Heart left ventricle (tissue), 16 donors: ENCODE results near the gene ABCC9. TPM values are rescaled to one million over a fixed set of nuclear protein-coding genes. Genes with fewer than 3 reads are reported as not detected.

Experiments used
- ATAC-seq, 4 donors: fragments of 200-7000 bp; cut with Tn5 transposase; one replicate each; pipeline ENCODE4 v1.9.1; 2020 to 2022; ENCODE audit warnings: moderate library complexity in 4 of 4, mild to moderate bottlenecking in 3 of 4, moderate number of reproducible peaks in 1 of 4
- DNase-seq, 5 donors: peaks; one replicate each; pipeline ENCODE4 v3.0.0-alpha.2; 2020
- H3K27ac ChIP-seq, 12 donors: fragments of 200-600 bp; sonication (generic) in 4 of 12; one replicate each; pipeline versions ENCODE4 v1.5.0 to v1.8.0; 2016 to 2022; ENCODE audit warnings: mild to moderate bottlenecking in 2 of 12
- H3K27me3 ChIP-seq, 9 donors: fragments of 200-600 bp; sonication (generic) in 2 of 9; one replicate each; pipeline versions ENCODE4 v1.5.1 to v1.8.0; 2016 to 2022; ENCODE audit warnings: mild to moderate bottlenecking in 3 of 9
- H3K36me3 ChIP-seq, 9 donors: fragments of 200-600 bp; sonication (generic) in 2 of 9; one replicate each; pipeline versions ENCODE4 v1.5.0 to v1.8.0; 2018 to 2022; ENCODE audit warnings: mild to moderate bottlenecking in 2 of 9
- H3K4me1 ChIP-seq, 12 donors: fragments of 200-600 bp; sonication (generic) in 4 of 12; one replicate each; pipeline versions ENCODE4 v1.5.0 to v1.8.0; 2016 to 2022; ENCODE audit warnings: mild to moderate bottlenecking in 3 of 12
- H3K4me3 ChIP-seq, 12 donors: fragments of 200-600 bp; sonication (generic) in 4 of 12; one replicate each; pipeline versions ENCODE4 v1.5.0 to v1.8.0; 2017 to 2022; ENCODE audit warnings: mild to moderate bottlenecking in 9 of 12, moderate library complexity in 4 of 12
- H3K9me3 ChIP-seq, 12 donors: fragments of 200-600 bp; sonication (generic) in 4 of 12; one replicate each; pipeline versions ENCODE4 v1.5.0 to v1.8.0; 2016 to 2022; ENCODE audit warnings: mild to moderate bottlenecking in 1 of 12
- POLR2A ChIP-seq, 2 donors: fragments of 450-650 bp; IDR thresholded peaks; one replicate each; pipeline ENCODE4 v1.6.1; 2017; ENCODE audit warnings: antibody characterized with exemption in 2 of 2, mild to moderate bottlenecking in 2 of 2, moderate library complexity in 2 of 2
- WGBS, 4 donors: extraction: QIAGEN DNeasy Blood & Tissue Kit in 2 of 4; methylation state at CpG; one replicate each; pipeline versions ENCODE4 v1.1.5 to v1.1.7; 2013 to 2018; 5-methylcytosine and 5-hydroxymethylcytosine counted together
- intact Hi-C, 10 donors: fragments of 100-400 bp; cut with DNase I; formaldehyde crosslinking; loops; one replicate each; pipeline versions ENCODE4 v1.11.1 to v1.14.2; 2022
- polyA plus RNA-seq, 2 donors: library from polyadenylated mRNA; stranded (reverse); fragments of 200-250 nt; gene quantifications; one replicate each; pipeline ENCODE4 v1.2.3, GENCODE V29; 2013
- total RNA-seq, 9 donors: library from RNA; depleted of rRNA in 2 of 9; stranded (reverse); fragments of >200 nt in 2 of 9; fragmentation: NEBNext Ultra II Directional in 3 of 9; extraction: Animal tissue kit (Norgen Biotek cat#: 25700) in 3 of 9; gene quantifications; one replicate each; pipeline versions ENCODE4 v1.1.0 to v1.2.4, GENCODE V29; 2016 to 2023
- TF ChIP-seq, protein P1 (sequence below), 12 donors: fragments of 200-600 bp; sonication (generic) in 4 of 12; IDR thresholded peaks; one replicate each; pipeline versions ENCODE4 v1.5.0 to v1.8.0; 2018 to 2022; ENCODE audit warnings: antibody characterized with exemption in 12 of 12, mild to moderate bottlenecking in 5 of 12
- donor health status: ischemic (EF 13 %, LVEDD 7.1; RV severe dilation, severe dysfunction).
- donor health status: healthy with polysubstance abuse.
- donor health status: DM: no; HTN: yes; CAD: no.
- donor health status: DM: no; HTN: no; CAD: no.
- donor health status: ischemic (EF 25% LVEDD 6.9; RV normal size, moderate dysfunction).
- donor health status: ischemic (EF 25% LVEDD 5.7; RV mildly dilated, moderate dysfunction).
- donor health status: healthy.
- donor health status: DM: yes; HTN: yes; CAD: no.
- donor health status: ischemic (EF 35%, LVEDD 5.7; RV mildly dilated, moderate dysfunction).
- donor health status: nonischemic (EF 11% LVEDD 7.7; RV severe dilation, severe dysfunction).
- donor health status: DM: yes; HTN: yes; CAD: no.
- donor health status: PGD.
- donor health status: ischemic (EF 29% LVEDD 5.4; RV normal size, mild dysfunction).
- donor health status: nonischemic (EF 23%, LVEDD 6.1; RV moderate dilation, normal function).

Gene ABCC9
- total and polyA plus RNA-seq, 11 donors = 14.1 to 103 (median 70.8) TPM

- no peak for DNase-seq
- H3K36me3 ChIP-seq = no peaks in the 10 kb centered on the region
- H3K27ac ChIP-seq = no peak overlapping the region
- WGBS, 4 donors = 84 to 93% (median 90%) methylated on average over 6 of the region's 6 CpGs
- no peaks in the 10 kb centered on the region for H3K9me3 ChIP-seq
- TF ChIP-seq, protein P1, sequence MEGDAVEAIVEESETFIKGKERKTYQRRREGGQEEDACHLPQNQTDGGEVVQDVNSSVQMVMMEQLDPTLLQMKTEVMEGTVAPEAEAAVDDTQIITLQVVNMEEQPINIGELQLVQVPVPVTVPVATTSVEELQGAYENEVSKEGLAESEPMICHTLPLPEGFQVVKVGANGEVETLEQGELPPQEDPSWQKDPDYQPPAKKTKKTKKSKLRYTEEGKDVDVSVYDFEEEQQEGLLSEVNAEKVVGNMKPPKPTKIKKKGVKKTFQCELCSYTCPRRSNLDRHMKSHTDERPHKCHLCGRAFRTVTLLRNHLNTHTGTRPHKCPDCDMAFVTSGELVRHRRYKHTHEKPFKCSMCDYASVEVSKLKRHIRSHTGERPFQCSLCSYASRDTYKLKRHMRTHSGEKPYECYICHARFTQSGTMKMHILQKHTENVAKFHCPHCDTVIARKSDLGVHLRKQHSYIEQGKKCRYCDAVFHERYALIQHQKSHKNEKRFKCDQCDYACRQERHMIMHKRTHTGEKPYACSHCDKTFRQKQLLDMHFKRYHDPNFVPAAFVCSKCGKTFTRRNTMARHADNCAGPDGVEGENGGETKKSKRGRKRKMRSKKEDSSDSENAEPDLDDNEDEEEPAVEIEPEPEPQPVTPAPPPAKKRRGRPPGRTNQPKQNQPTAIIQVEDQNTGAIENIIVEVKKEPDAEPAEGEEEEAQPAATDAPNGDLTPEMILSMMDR (IDR thresholded peaks at IDR 0.05) = no peak
- TF ChIP-seq POLR2A (IDR thresholded peaks at IDR 0.05) = no peak
- peaks cover 0 to 6% (median 0%) of the 10 kb centered on the region in 12 donors for H3K4me1 ChIP-seq
- ATAC-seq = no peak
- H3K27me3 ChIP-seq = no peaks in the 10 kb centered on the region
- intact Hi-C loops = loop anchor here in 3 of 10 donors (2.0 to 5.0 kb wide), 3 partner anchors 45 to 291 kb away; partner anchors contain the start of gene ABCC9 (in 1 of the 3)
- no peak overlapping the region for H3K4me3 ChIP-seq
Measured at GRCh38 chr12:21987755-21988154, 46.5 kb upstream of the ABCC9 start.

DNA sequence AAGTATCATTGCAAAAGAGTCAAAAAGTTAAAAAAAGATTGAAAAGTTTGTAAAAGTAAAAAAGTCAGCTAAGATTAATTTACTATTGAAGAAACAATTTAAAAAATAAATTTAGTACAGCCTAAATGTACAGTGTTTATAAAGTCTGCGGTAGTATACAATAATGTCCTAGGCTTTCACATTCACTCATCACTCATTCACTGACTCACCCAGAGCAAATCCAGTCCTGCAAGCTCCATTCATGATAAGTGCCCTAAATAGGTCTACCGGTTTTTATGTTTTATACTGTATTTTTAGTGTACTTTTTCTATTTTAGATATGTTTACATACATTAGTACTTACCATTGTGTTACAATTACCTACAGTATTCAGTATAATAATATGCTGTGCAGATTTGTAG is 43.9 kb upstream of the ABCC9 start:
- Histone ChIP-seq H3K4me1 (peaks cover 0 to 6% (median 0%) of the 10 kb centered on the region in 12 donors), H3K4me3 (no peak overlapping the region), H3K9me3 (no peaks in the 10 kb centered on the region), H3K36me3 (no peaks in the 10 kb centered on the region), H3K27me3 (no peaks in the 10 kb centered on the region), H3K27ac (no peak overlapping the region)
- no peak for DNase-seq
- intact Hi-C loops = loop anchor here in 1 of 10 donors (5.0 kb wide), 1 partner anchor 43 kb away; the partner anchor contains the start of gene ABCC9
- TF ChIP-seq POLR2A (IDR thresholded peaks at IDR 0.05) = no peak
- no peak for ATAC-seq
- WGBS, 4 donors = 89 to 94% (median 90%) methylated on average over 2 of the region's 2 CpGs

DNA sequence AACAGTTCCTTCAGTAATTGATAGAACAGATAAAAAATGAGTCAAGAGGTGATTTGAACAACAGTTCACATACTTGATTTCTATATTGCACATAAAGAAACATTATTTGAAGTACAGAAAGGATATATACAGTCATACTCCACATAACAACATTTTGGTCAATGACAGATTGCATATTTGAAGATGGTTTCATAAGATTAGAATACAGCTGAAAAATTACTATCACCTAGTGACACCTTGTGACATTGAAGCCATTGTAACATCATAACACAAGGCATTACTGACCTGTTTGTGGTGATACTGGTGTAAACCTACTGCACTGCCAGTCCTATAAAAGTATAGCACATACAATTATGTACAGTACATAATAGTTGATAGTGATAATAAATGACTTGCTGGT is 43.1 kb upstream of the ABCC9 start:
- Histone ChIP-seq H3K27me3 (no peaks in the 10 kb centered on the region), H3K9me3 (no peaks in the 10 kb centered on the region), H3K4me3 (no peak overlapping the region), H3K4me1 (peaks cover 0 to 6% (median 0%) of the 10 kb centered on the region in 12 donors), H3K36me3 (no peaks in the 10 kb centered on the region), H3K27ac (no peak overlapping the region)
- ATAC-seq = no peak
- DNase-seq = no peak
- intact Hi-C loops = no loop called here
- TF ChIP-seq, protein P1 (IDR thresholded peaks at IDR 0.05) = no peak
- TF ChIP-seq POLR2A (IDR thresholded peaks at IDR 0.05) = no peak

DNA sequence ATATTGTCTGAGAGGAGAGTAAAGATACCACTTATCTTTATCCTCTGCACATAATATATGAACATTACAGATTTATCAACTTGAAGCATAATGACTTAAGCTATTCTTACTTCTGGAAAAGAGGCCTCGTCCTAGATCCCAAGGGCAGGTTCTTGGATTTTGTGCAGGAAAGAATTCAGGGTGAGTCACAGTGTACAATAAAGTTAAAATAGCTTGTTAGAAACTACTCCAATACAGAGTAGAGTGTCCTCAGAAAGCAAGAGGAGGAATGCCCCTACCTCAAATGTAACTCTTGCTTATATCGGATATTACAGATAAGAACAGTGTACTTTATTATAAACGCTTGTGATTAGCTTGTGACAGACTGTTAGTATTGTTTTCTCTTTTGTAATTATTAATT is 41.9 kb upstream of the ABCC9 start:
- Histone ChIP-seq H3K9me3 (no peaks in the 10 kb centered on the region), H3K4me1 (peaks cover 0 to 6% (median 0%) of the 10 kb centered on the region in 12 donors), H3K36me3 (no peaks in the 10 kb centered on the region), H3K4me3 (no peak overlapping the region), H3K27me3 (no peaks in the 10 kb centered on the region), H3K27ac (no peak overlapping the region)
- intact Hi-C loops = no loop called here
- WGBS, 4 donors = 57 to 65% (median 62%) methylated on average over 3 of the region's 3 CpGs
- TF ChIP-seq POLR2A (IDR thresholded peaks at IDR 0.05) = no peak
- TF ChIP-seq, protein P1 (IDR thresholded peaks at IDR 0.05) = no peak
- ATAC-seq (no peak), DNase-seq (no peak)

GRCh38 chr12:21980544-21980943 is 39.3 kb upstream of the ABCC9 start:
- Histone ChIP-seq H3K27ac (no peak overlapping the region), H3K27me3 (no peaks in the 10 kb centered on the region)
- intact Hi-C loops = no loop called here

More at GRCh38 chr12:21980544-21980943, 39.3 kb upstream of the ABCC9 start:
- no peak for TF ChIP-seq POLR2A (IDR thresholded peaks at IDR 0.05)
- TF ChIP-seq, protein P1 (IDR thresholded peaks at IDR 0.05) = no peak
- H3K9me3 ChIP-seq = no peaks in the 10 kb centered on the region
- H3K36me3 ChIP-seq = no peaks in the 10 kb centered on the region
- ATAC-seq (no peak), DNase-seq (no peak)
- H3K4me1 ChIP-seq = peaks cover 0 to 6% (median 0%) of the 10 kb centered on the region in 12 donors
- H3K4me3 ChIP-seq = no peak overlapping the region
- WGBS, 4 donors = 79 to 95% (median 93%) methylated on average over 1 of the region's 1 CpG
